ENCODE data around the gene ALOX5.

Gene ALOX5

GRCh38 chr10:45427262-45427969, 53.4 kb downstream of the ALOX5 start:
- TF ChIP-seq CTCF (IDR thresholded peaks at IDR 0.05), result no peak

- no peak for TF ChIP-seq CTCF (IDR thresholded peaks at IDR 0.05)
Observed at GRCh38 chr10:45427970-45428366, 54.0 kb downstream of the ALOX5 start.

- TF ChIP-seq CTCF (IDR thresholded peaks at IDR 0.05), result no peak
Observed at GRCh38 chr10:45428611-45429510, 54.8 kb downstream of the ALOX5 start.

- TF ChIP-seq CTCF (IDR thresholded peaks at IDR 0.05), result no peak
Observed at GRCh38 chr10:45429790-45430189, 55.8 kb downstream of the ALOX5 start.

GRCh38 chr10:45432113-45432512, 58.1 kb downstream of the ALOX5 start:
- TF ChIP-seq CTCF (IDR thresholded peaks at IDR 0.05), result no peak

GRCh38 chr10:45432700-45433472, 58.9 kb downstream of the ALOX5 start:
- TF ChIP-seq CTCF (IDR thresholded peaks at IDR 0.05), result no peak

- no peak for TF ChIP-seq CTCF (IDR thresholded peaks at IDR 0.05)
Observed at GRCh38 chr10:45433716-45434469, 59.9 kb downstream of the ALOX5 start.

Data from LNCAP (cell line).